Superior temporal gyrus (tissue), 1 donor: ENCODE measurements around the gene ULK4.
A peak's percentile ranks its signal among the peaks of the same experiment; 100 is the strongest.
"Not testable (repeated sequence)": the region's sequence is repeated elsewhere in the genome, so short reads cannot be mapped to it uniquely, and the experiment has no call there.

ENCODE experiments used
- DNase-seq: peaks from one replicate; pipeline ENCODE4 v3.0.0-alpha.2; 2016; ENCODE audit errors: extremely low spot score

Gene ULK4

DNA sequence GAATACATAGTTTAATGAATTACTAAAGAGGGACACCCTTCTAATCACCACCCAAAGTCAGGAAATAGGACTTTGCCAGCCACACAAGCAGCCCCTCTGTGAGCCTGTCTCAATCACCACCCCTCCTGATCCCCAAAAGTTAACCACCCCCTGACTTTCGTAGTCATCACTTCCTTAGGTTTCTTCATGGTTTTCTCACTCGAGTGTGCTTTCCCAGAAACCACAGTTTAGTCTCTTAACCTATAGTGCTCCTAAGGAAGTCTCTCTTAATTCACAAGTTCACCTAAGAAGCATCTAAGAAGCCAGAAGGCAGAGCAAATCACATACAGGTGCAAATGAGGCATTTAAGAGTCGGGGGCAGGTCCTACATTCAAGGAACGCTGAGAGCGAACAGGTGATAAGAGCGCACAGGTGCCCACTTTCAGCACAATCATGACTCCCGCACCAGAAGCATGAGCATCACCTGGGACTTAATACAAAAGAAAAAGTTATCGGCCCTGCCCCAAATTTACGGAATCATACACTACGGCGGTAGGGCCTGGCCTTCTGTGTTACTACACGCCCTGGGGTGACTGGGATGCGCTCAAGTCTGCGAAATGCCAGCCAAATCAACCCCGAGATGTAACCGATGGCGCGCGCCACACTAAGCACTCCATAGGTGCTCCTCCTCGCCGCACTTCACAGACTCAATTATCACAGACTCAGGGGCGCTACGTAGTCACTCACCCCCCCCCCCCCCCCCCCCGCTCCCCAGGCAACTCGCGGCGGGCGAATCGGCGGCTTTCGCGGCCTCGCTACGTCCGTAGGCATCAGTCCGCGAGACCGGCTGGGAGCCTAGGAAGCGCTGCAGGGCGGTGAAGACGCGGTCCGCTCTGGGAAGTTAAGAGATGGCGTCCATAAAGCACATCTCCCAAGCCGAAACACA, 815 bp downstream of the ULK4 start:
- DNase-seq = peak; percentile 27

DNA sequence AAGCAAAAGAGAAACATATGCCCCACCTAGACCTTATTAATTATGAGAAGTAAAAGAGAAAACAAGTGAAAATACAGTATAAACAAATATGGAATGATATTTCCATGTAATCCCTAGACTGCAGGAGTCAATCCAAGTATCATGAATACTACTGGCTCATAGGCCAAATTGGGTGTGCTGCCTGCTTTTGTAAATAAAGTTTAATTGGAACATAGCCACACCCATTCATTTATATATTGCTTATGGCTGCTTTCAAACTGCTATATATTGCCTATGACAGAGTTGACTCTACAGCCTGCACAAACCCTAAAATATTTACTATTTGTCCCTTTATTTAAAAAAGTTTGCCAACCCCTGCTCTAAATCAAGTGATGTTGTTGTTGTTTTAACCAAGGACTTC, 5.3 kb downstream of the ULK4 start:
- no peak for DNase-seq

DNA sequence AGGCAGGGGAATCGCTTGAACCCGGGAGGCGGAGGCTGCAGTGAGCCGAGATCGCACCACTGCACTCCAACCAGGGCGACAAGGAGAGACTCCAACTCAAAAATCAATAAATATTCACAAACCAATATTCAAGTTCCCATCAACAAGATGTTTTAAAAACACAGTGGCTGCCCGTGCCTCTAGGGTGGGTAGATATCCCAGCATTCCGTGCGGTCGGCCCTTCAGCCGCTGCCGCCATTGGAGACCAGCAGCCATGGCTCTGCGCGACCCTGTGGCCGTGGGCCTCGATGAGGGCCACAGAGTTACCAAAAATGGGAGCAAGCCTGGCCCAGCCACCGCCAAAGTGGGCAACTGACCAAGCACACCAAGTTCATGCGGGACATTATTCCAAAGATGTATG, 6.7 kb downstream of the ULK4 start:
- DNase-seq = no peak

DNA sequence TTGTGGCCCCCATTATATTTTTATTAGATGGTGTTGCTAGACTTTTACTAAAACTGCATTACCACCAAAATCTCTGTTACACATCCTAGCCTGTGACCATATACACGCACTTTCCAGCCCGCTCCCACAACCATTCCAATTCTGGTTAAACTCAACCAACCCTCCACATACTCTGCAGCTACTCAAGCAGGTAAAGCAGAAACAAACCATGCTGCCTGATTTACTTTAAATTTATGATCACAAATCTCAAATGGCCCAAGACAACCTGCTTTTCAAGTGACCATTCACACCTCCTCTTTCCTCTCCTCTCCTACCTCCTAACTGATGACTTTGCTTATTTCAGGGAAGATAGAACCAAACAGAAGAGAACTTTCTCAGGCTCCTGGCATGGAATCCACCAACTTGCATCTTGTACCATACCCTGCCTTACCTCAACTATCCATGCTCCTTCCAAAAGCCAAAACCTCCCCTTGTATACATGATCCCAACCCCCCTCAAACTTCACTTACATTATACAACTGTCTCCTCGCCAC, 18.5 kb downstream of the ULK4 start:
- DNase-seq = no peak

DNA sequence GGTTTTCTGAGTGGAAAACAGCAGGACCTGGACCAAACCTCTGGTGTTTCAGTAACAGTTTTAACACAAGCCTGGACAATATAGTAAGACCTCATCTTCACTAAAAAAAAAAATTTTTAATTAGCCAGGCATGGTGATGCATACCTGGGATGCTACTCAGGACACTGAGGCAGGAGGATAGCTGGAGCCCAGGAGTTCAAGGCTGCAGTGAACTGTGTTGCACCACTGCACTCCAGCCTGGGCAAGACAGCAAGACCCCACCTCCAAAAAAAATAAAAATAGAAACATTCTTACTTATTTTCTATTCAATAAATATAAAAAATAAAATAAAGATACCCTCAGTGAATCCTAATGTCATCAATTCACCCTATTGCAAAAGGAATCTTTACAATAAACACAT, 21.5 kb downstream of the ULK4 start:
- DNase-seq = no peak

DNA sequence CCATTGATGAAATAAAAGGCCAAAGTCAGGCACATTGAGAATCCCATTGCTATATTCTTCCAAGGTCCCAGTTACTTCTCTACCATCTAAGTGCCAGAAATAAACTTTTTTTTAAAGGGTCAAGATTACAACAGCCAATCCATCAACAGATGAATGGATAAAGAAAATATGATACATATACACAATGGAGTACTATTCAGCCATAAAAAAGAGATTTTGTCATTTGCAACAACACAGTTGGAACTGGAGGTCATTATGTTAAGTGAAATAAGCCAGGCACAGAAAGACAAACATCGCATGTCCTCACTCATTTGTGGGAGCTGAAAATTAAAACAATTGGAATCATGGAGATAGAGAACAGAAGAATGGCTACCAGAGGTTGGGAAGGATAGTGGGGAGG, 25.5 kb downstream of the ULK4 start:
- no peak for DNase-seq

DNA sequence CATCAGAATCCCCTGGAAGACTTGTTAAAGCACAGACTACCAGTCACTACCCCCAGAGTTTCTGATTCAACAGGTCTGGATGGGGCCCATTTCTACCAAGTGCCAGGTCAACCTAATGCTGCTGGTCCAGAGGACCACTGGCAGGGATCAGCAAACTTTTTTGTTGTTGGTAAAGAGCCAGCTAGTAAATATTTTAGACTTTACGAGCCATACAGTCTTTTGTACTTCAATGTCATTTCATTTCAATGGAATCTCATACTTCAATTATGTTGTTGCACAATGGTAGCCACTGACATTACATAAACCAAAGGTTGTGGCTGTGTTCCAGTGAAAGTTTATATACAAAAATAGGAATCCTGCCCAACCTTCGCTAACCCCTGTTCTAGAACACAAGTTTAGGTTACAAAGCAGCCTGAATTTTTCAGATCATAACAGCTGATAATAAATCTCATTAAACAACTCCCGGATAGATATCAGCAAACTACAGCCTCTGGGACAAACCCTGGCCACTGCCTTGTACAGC, 28.7 kb downstream of the ULK4 start:
- DNase-seq = no peak

DNA sequence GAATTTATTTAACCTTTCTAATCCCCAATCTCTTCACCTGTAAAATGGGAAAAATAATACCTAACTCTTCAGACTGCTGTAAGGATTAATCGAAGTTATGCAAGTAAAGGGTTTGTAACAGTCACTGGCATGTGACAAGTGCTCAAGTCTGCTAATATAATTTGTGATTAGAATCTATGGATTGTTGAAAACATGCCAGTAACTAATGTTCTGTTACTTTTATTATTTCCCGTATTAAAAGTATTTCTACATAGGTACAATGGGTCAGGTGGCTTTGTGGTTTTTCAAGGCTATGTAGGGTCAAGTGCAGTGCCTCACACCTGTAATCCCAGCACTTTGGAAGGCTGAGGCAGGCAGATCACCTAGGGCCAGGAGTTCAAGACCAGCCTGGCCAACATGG, 29.4 kb downstream of the ULK4 start:
- no peak for DNase-seq

DNA sequence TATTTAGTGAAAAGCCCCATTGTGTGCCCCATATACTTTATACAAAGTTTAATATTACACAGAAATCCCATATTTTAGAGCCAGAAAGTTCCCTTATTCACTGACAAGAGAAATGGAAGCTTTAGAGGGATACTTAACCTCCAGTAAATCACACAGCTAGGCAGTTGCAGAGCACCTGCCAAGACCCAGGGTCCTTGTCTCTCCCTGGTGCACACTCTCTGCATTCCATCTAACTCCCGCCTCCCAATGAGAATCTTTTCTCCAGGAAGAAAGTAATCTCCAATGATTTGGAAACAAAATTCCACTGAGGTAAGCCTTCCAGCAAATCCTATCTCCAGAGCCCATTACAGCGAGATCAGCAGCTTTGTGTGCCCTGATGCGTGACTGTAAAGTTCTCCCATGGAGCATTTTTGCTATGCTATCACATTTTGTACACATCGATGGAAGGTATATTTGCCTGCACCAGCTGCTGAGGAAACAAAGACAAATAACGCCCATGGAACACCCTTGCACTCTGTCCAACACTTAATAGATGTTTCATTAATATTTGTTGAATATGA, 41.4 kb downstream of the ULK4 start:
- no peak for DNase-seq

DNA sequence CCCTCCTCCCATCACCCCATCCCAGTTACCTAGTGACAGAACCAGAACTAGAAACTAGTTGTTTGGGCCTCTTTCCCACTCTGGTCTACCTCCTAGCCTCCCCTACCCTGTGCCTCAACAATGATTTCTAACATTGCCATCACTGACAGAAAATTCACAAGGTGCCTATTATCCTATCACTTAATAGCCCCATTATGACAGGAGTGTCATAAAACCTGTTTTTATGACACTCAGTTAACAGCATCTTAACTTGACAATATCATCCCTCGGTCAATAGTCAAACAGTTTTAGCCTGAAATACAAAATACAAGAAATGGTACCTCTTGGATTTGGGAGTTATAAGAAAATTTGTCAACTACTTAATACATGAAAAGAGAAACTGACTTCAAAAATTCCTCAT, 46.5 kb downstream of the ULK4 start:
- DNase-seq = no peak

DNA sequence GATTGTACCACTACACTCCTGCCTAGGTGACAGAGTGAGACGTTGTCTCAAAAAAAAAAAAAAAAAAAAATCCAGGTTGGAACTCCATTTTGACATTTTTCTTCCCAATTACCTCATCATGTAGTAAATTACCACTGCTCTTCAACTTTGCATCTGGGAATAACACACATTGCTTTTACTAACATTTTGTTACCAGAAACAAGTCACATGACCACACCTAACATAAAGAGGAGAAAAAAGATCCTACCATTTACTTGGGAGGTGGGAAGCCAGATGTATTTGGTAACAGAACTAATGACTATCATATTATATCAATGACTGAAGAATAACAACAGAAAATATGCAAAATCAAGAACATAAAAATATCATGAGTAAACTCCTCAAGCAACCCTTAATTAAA, 49.6 kb downstream of the ULK4 start:
- no peak for DNase-seq

DNA sequence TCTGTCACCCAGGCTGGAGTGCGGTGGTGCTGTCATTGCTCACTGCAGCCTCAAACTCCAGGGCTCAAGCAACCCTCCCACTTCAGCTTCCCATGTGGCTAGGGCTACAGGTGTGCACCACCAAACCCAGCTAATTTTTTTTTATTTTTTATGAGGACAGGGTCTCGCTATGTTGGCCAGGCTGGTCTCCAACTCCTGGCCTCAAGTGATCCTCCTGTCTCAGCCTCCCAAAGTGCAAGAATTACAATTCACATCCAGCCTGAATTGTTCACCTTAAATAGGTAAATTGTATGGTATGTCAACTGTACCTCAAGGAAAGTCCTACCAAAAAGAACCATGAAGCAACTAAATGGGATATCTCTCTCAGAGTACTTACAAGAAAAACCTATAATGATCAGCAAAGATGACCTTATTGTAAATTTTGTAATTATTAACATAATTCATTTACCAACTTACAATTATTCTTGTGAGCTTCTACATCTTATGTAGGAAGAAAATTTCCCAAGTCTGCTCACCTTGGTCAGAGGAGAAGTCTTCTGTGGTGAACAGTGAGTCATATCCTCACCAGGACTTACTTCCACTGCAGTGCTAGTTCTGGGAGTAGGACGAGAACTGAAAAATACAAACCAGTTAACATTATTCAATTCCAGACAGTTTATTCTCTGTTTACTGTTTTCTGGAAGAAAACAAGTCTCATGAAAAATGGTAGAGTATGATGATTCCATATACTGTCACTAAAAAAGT, 54.4 kb downstream of the ULK4 start:
- no peak for DNase-seq

DNA sequence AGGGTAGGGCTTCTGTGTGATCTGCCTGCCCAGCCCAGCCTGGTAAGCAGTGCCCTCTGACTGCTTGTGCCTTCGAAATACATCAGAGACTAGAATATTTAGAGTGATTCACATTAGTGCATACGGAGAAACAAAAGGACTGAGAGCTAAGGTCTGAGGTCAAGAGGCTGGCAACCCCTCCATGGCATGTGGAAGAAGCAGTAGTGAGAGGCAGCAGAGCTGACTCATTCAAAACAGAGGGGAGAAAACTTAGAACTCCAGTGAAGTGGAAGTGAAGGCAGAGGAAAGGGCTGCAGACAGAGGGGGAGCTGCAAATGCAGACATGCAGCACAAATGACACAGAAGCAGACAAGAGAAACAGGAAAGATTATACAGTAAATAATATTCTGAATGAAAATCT, 61.6 kb downstream of the ULK4 start:
- DNase-seq = no peak

DNA sequence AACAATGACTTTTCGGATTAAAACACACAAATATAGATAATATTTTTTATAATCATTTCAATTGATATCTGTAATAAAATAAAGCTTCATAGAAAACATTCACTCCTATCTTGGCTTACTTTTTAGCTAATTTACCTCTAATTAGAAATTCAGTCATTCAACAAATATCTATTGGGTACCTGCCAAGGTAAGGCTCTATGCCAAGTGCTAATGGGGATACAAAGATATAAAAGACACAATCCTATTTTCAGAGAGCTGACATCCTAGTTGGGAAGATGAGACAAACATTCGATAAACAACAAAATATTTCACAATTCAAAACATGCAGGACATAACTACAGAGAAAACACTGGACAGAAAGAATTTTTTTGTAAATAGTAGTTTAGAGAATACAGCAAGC, 63.3 kb downstream of the ULK4 start:
- no peak for DNase-seq

DNA sequence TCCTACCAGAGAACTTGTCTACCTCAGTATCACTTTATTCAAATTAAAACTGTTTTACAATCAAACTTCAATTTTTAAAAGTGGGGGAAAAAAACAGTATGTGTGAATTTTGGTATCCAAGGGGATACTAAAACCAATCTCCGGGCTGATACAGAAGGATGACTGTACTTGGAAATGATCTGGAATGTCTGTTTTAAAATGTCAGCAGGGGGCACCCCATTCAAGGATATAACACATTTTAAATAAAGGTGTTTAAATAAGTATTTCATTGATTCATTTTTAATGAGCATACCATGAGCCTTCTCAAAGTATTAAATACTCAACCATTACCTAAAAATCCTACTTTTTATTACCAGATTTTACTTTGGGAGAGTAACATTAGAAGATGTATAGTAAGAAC, 67.9 kb downstream of the ULK4 start:
- DNase-seq = peak; percentile 77

DNA sequence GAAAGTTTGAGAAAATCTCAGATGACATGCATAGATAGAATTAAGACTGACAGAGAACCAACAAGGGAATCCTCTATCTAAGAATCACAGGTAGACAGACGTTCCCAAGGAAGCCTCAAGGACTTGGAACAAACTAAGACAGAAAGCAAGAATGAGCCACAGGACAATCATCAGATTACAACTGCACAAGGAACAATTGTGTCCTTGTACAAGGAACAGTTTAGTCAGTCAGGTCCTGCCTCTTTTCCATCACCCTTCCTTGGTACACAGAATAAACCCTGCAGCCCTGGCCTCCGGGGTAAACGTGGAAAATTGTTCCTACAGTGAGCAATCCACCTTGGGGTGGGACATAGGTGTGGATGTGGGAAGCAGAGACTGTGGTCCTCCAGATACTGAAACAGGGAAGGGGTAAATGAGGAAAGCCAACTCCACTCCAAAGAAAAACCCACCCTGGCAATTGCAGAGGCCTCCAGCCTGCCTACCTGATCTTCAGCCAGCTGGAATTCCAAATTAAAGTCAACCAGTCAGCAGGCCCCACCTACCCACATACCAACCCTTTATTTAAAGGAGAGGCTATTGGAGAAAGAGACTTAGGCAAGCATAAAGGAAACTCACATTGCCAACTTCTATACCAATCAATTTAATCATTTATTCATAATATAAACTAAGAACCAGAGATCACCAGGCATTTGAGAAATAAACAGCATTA, 73.4 kb downstream of the ULK4 start:
- DNase-seq = no peak

DNA sequence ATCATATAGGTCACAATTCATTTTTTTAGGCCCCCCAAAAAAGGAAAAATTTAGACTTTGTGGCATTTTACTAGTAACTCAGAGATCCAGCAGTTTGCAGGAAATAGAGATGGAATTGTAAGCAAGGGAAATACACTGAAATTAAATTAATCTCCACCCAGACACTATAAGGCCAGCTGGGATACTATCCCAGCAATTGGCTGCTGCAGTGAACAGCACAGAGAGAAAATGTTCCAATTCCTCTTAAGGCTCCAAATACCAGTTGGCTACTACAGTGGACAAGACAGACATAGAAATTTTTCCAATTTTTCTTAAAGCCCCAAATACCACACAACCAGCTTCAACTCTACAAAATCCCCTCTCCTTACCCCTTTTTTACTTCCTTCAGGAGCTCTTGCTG, 78.9 kb downstream of the ULK4 start:
- no peak for DNase-seq

DNA sequence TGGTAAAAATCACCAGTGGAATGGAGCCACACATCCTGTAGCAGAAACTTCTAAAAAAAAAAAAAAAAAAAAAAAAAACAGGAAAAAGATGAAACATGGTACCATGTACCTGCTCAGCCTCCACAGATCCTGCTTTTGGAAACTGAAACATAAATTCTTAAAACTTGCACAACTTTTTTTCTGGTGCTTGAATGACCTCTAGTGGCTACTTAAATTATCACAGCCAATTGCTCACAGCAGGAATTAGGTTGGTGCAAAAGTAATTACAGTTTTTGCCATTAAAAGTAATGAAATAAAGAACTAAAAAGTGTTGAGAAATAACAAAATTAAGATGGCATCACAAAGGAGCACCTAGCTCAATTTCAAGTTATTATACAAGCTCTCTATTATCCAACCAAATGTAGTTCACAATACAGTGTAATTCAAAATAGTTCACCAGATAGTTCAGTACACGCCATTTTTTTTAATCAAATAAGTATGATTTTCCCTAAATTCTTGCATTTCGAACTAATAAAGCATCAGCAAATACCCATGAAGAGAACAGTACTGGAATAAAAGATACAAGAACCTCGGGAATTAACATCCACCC, 80.6 kb downstream of the ULK4 start:
- peak; percentile 84 for DNase-seq

DNA sequence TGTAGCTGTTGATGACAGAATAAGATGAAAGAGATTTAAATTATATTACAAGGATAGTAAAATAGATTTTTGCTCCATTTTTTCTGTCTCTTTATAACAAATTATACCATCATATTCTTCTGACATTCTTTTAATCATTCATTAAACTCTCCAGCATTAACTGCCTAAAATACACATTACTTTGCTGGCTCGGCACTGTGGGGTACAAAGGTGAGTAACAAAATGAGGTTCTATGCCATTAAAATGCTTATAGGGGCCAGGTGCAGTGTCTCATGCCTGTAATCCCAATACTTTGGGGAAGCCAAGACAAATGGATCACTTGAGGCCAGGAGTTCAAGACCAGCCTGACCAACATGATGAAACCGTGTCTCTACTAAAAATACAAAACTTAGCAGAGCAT, 81.5 kb downstream of the ULK4 start:
- no peak for DNase-seq

DNA sequence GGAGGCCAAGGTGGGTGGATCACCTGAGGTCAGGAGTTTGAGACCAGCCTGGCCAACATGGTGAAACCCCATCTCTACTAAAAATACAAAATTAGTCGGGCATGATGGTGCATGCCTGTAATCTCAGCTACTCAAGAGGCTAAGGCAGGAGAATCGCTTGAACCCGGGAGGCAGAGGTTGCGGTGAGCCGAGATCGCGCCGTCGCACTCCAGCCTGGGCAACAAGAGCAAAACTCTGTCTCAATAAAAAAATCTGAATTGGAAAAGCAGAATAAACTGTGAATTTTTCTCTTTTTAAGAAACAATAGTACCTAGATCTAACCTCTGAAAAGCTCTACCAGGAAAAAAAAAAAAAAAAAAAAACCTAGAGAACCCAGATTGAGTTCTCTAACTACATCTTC, 84.2 kb downstream of the ULK4 start:
- not testable (repeated sequence) for DNase-seq

DNA sequence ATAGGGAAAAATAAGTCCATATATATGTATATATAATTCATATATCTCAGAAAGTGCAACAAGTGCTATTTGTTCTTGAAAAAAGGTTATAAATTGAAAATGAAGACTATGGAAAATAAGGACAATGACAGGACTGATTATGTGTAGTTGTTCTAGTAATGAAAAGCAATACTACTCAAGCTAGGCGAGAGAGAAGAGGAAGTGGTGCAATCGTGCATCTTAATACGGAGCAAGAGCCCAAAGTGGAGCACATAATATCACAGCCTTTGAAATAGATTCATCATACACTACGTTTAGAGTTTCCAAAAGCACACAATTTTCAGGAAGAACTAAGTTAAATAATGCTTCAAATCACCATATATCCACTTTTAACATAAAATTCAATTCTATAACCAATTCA, 87.9 kb downstream of the ULK4 start:
- no peak for DNase-seq
